Neutrophil (primary cell): ENCODE data around the gene BEST3.

Experiments
- H3K27ac ChIP-seq: fragments of 200-600 bp; sonication (generic); 2 replicates; pipeline ENCODE4 v1.5.1; 2016; ENCODE audit warnings: mild to moderate bottlenecking, moderate library complexity
- H3K27me3 ChIP-seq: fragments of 200-600 bp; sonication (generic); 2 replicates; pipeline ENCODE4 v1.6.0; 2016; ENCODE audit warnings: mild to moderate bottlenecking
- H3K36me3 ChIP-seq: fragments of 200-600 bp; sonication (generic); 2 replicates; pipeline ENCODE4 v1.5.1; 2017
- H3K4me1 ChIP-seq, 2 experiments: fragments of 200-600 bp in 1 of 2; sonication (generic) in 1 of 2; 1 replicate in 1 of 2; 2 replicates in 1 of 2; pipeline versions ENCODE4 v1.5.1 to v1.6.1; 2013 to 2016; ENCODE audit warnings: low read depth in 1 of 2, low read length in 1 of 2, mild to moderate bottlenecking in 1 of 2, moderate library complexity in 1 of 2; ENCODE audit not compliant: control insufficient read depth in 1 of 2, insufficient read depth in 1 of 2
- H3K4me3 ChIP-seq, 2 experiments: fragments of 200-600 bp in 1 of 2; sonication (generic) in 1 of 2; 1 replicate in 1 of 2; 2 replicates in 1 of 2; pipeline ENCODE4 v1.5.1; 2013 to 2016; ENCODE audit warnings: low read depth in 1 of 2, low read length in 1 of 2, mild to moderate bottlenecking in 1 of 2, moderate library complexity in 1 of 2
- H3K9me3 ChIP-seq: fragments of 200-600 bp; sonication (generic); 2 replicates; pipeline ENCODE4 v1.5.1; 2016
- CTCF ChIP-seq: fragments of 200-600 bp; sonication (generic); IDR thresholded peaks from 2 replicates; pipeline ENCODE4 v1.5.1; 2016; ENCODE audit warnings: antibody characterized with exemption

BEST3 gene

GRCh38 chr12:69686731-69687130, 12.4 kb downstream of the BEST3 start:
- Histone ChIP-seq H3K27ac (no peak overlapping the region), H3K27me3 (peaks cover 12% of the 10 kb centered on the region), H3K9me3 (no peaks in the 10 kb centered on the region), H3K4me1 (peaks cover 0 to 7% of the 10 kb centered on the region in 2 experiments), H3K36me3 (no peaks in the 10 kb centered on the region), H3K4me3 (no peak overlapping the region)
- no peak for TF ChIP-seq CTCF

- H3K27ac ChIP-seq: no peak overlapping the region
- no peaks in the 10 kb centered on the region for H3K36me3 ChIP-seq
- peaks cover 0 to 7% of the 10 kb centered on the region in 2 experiments for H3K4me1 ChIP-seq
- H3K4me3 ChIP-seq: no peak overlapping the region
- no peaks in the 10 kb centered on the region for H3K9me3 ChIP-seq
- peaks cover 12% of the 10 kb centered on the region for H3K27me3 ChIP-seq
- TF ChIP-seq CTCF: no peak
These were observed 13.3 kb downstream of the BEST3 start for GRCh38 chr12:69685810-69686209.

- H3K4me3 ChIP-seq: no peak overlapping the region
- H3K36me3 ChIP-seq: no peaks in the 10 kb centered on the region
- TF ChIP-seq CTCF: no peak
- H3K9me3 ChIP-seq: no peaks in the 10 kb centered on the region
- H3K27ac ChIP-seq: no peak overlapping the region
- peaks cover 0 to 6% of the 10 kb centered on the region in 2 experiments for H3K4me1 ChIP-seq
- H3K27me3 ChIP-seq: peaks cover 11% of the 10 kb centered on the region
These were observed 14.6 kb downstream of the BEST3 start for GRCh38 chr12:69684466-69684865.

DNA sequence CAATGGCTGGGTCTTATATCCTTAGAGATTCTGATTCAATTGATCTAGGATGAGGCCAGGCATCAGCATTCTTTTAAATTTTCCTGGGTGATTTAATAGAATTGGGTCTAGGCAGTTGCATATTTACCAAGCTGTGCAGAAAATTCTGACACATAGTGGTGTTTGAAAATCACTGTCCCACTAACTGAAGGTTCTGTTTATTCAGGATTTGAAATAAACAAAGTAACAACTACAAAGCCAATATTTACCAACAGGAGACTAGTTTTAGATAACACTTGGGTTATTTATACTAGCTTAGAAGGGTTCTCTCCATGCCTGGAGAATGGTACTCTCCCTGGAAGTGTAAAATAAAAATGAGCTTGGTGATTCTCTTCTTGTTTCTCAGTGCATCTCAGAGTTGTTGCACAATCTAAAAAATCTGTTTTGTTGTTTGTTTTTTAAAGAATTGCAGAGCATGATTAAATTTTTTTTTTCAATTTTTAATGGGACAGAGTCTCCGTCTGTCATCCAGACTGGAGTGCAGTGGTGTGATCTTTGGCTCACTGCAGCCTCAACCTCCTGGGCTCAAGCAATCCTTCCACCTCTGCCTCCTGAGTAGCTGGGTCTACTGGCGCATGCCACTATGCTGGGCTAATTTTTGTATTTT, 16.9 kb downstream of the BEST3 start:
- H3K36me3 ChIP-seq: no peaks in the 10 kb centered on the region
- no peaks in the 10 kb centered on the region for H3K4me1 ChIP-seq
- no peaks in the 10 kb centered on the region for H3K27me3 ChIP-seq
- H3K27ac ChIP-seq: no peak overlapping the region
- no peaks in the 10 kb centered on the region for H3K9me3 ChIP-seq
- H3K4me3 ChIP-seq: no peak overlapping the region
- no peak for TF ChIP-seq CTCF

GRCh38 chr12:69679119-69679518, 20.0 kb downstream of the BEST3 start:
- Histone ChIP-seq H3K27me3 (no peaks in the 10 kb centered on the region), H3K36me3 (no peaks in the 10 kb centered on the region), H3K4me3 (no peak overlapping the region), H3K9me3 (no peaks in the 10 kb centered on the region), H3K4me1 (no peaks in the 10 kb centered on the region), H3K27ac (no peak overlapping the region)
- TF ChIP-seq CTCF: no peak
